Activated CD8-positive, alpha-beta memory T cell treated with anti-CD3 and anti-CD28 coated beads, Interleukin-2, amount 50 U/mL, for 4 hours (primary cell): ENCODE measurements around the gene GJA4.
"Not testable (repeated sequence)": the region's sequence is repeated elsewhere in the genome, so short reads cannot be mapped to it uniquely, and the experiment has no call there.

Experiments used
- DNase-seq: peaks from one replicate; pipeline ENCODE4 v3.0.0-alpha.2; 2020

Gene GJA4

GRCh38 chr1:34792424-34792823 lies 375 bp upstream of the GJA4 start:
- no peak for DNase-seq

GRCh38 chr1:34794001-34794789 lies 1.4 kb downstream of the GJA4 start:
- no peak for DNase-seq

GRCh38 chr1:34794790-34795180 lies 2.0 kb downstream of the GJA4 start:
- DNase-seq, result no peak

- DNase-seq, result no peak
Measured at GRCh38 chr1:34795916-34796315, 3.1 kb downstream of the GJA4 start.

- no peak for DNase-seq
Measured at GRCh38 chr1:34796990-34797389, 4.2 kb downstream of the GJA4 start.

- DNase-seq, result no peak
Measured at GRCh38 chr1:34800214-34800613, 7.4 kb downstream of the GJA4 start.

GRCh38 chr1:34803770-34804169 lies 11.0 kb downstream of the GJA4 start:
- DNase-seq, result no peak

- DNase-seq, result no peak
Measured at GRCh38 chr1:34806396-34806795, 13.6 kb downstream of the GJA4 start.

- DNase-seq, result no peak
Measured at GRCh38 chr1:34808051-34808810, 15.4 kb downstream of the GJA4 start.

- not testable (repeated sequence) for DNase-seq
Measured at GRCh38 chr1:34810781-34811180, 18.0 kb downstream of the GJA4 start.

- DNase-seq, result no peak
Measured at GRCh38 chr1:34816332-34816731, 23.5 kb downstream of the GJA4 start.

- DNase-seq, result no peak
Measured at GRCh38 chr1:34816778-34817177, 24.0 kb downstream of the GJA4 start.

GRCh38 chr1:34818862-34819261 lies 26.1 kb downstream of the GJA4 start:
- not testable (repeated sequence) for DNase-seq

GRCh38 chr1:34822202-34822601 lies 29.4 kb downstream of the GJA4 start:
- no peak for DNase-seq

GRCh38 chr1:34824817-34825454 lies 32.1 kb downstream of the GJA4 start:
- DNase-seq, result no peak

- no peak for DNase-seq
Measured at GRCh38 chr1:34825455-34826091, 32.8 kb downstream of the GJA4 start.

- DNase-seq, result no peak
Measured at GRCh38 chr1:34827341-34827941, 34.6 kb downstream of the GJA4 start.

- DNase-seq, result no peak
Measured at GRCh38 chr1:34828611-34829010, 35.8 kb downstream of the GJA4 start.

- DNase-seq, result no peak
Measured at GRCh38 chr1:34829250-34829649, 36.5 kb downstream of the GJA4 start.

- no peak for DNase-seq
Measured at GRCh38 chr1:34831721-34832246, 39.0 kb downstream of the GJA4 start.

- DNase-seq, result no peak
Measured at GRCh38 chr1:34833711-34834110, 40.9 kb downstream of the GJA4 start.

- DNase-seq, result no peak
Measured at GRCh38 chr1:34839526-34840305, 46.9 kb downstream of the GJA4 start.
